HG03432 (cell line): ENCODE measurements around the gene VSIG10.

ENCODE experiments used
- ATAC-seq: cut with Tn5 transposase; IDR thresholded peaks from one replicate; pipeline ENCODE4 v1.9.1; 2021; ENCODE audit warnings: mild to moderate bottlenecking, moderate library complexity; ENCODE audit not compliant: unreplicated experiment

VSIG10 gene

DNA sequence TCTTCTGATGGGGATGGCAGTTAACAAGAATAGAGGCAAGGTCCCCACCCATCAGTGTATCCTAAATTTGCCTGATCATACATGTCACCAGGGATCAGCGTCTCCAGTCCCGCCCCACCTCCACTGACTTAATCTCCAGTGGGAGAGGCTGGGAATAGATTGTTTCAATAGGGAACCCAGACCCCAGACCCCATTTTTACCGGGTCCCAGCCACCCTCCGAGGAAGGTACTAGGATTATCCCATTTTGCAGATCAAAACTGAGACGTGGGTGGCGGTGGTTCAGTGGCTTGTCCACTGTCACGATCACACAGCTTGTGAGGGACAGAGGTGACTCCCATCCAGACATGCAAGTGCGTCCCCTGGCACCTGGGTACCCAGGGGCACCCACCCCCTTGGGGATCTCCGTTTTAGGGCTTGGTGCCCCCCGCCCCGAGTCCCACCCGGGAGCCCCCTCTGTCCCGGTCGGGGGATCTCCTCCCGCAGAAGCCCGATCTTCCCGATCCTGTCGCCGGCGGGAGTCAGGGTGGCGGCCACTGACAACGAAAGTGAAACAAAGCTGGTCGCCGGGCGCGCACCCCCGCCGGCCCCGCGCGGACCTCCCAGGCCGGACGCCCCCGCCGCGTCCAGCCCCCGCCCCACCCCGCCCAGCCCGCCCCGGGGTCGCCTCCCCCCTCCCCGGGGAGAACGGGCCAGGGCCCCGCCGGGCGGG lies 43.4 kb downstream of the VSIG10 start:
- peak; percentile 38 for ATAC-seq

DNA sequence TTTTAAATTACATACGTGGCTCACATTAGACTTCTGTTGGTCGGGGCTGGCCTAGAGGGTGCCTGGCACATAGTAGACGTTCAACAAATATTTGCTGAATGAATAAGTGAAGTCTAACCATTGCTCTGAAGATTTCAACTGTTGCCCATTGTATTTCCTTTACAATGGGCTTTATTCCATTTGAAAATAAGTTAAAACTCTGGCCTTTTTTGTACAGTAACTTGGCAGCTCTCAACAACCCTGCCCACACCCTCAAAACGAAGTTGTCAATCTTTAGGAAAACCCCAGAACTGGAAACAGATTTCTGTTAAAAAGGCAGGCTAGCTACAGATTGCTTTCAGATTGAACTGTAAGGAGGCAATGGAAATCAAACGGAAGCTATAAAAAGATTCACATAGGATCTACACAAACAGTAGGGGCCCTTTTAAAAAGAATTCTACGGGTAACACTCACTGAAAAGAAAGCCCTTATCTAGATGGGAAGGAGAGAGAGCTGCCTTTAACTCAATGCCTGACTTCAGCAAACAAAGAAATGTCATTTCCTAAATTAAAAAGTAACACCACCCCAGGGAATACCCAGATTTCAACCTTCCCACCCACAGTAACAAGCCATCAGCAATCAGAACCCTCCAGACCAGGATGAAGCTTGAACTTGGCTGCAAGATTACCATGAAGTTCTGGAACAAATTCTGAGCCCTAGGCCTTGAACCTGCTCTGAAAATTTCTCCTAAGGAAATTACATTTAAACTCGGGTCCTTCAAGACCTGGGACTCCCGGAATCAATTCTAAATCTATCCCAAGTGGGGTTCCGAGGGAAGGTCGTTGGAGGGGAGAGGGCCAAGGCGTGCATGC lies 44.2 kb downstream of the VSIG10 start:
- ATAC-seq: no peak

DNA sequence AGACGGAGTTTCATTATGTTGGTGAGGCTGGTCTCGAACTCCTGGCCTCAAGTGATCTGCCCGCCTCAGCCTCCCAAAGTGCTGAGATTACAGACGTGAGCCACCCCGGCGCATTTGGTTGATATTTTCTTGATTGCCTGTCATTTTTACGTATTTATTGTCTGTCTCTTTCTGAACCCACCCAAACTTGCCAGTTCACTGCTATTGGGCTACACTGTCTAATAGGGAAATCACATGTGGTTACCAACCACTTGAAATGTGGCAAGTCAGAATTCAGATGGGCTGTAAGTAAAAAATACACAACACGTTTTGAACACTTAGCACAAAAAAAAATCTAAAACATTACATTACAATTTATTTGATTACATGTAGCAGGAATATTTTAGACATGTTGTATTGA lies 44.9 kb downstream of the VSIG10 start:
- ATAC-seq: no peak

DNA sequence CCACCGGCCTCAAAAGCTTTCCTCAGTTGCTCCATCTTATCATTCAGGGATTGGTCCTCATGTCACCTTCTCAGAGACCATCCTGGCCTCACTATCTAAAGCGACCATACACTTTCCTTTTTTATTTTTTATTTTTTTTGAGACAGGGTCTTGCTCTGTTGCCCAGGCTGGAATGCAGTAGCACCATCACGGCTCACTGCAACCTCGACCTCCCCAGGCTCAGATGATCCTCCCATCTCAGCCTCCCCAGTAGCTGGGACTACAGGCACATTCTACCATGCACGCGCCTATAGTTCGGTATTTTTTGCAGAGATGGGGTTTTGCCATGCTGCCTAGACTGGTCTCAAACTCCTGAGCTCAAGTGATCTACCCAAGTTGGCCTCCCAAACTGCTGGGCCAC lies 45.6 kb downstream of the VSIG10 start:
- ATAC-seq: no peak

DNA sequence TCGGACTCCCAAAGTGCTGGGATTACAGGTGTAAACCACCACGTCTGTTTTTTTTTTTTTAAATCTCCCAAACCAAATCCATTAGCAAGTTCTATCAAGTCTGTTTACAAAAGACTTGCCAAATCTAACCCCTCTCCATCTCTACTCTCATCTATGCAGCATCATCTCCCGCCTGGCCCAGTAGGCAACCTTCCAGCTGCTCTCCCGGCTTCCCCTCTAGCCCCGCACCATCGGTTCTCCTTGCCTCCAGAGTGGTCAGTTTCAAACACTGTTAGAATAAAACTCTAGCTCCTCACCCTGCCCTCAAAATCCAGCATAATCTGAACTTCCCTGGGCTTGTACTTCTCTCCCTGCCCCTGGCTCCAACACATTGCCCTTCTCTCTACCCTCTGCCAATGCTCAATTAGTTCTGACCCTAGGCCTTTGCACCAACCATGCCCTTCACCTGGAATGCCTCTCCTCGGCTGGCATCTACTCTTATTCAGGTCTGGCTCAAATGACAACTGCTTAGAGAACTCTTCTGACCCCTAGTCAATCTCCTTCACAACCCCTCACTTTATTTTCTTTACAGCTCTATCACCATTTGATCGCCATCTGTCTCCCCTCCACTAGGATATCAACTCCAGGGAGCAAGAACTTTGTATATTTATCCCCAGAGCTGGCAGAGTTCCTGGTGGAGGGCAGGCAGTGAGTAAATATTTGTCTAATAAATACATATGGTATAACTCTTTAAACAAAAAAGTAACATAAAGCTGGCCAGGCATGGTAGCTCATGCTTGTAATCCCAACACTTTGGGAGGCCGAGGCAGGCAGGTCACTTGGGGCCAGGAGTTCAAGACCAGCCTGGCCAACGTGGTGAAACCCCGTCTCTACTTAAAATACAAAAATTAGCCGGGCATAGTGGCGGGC lies 47.7 kb downstream of the VSIG10 start:
- no peak for ATAC-seq

DNA sequence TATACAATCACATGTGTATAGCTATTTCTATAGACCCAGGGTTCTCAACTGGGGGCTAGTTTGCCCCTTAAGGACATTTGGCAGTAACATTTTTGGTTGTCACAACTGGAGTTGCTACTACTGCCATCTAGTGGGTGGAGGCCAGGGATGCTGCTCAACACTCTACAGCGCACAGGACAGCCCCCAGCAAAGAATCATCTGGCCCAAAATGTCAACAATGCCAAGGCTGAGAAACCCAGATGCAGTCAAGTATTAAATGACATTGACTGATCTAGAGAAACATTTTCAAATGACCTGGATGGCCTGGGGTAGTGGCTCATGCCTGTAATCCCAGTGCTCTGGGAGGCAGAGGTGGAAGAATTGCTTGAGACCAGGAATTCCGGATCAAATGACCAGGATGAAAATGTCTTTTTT lies 48.7 kb downstream of the VSIG10 start:
- peak; percentile 65 for ATAC-seq

DNA sequence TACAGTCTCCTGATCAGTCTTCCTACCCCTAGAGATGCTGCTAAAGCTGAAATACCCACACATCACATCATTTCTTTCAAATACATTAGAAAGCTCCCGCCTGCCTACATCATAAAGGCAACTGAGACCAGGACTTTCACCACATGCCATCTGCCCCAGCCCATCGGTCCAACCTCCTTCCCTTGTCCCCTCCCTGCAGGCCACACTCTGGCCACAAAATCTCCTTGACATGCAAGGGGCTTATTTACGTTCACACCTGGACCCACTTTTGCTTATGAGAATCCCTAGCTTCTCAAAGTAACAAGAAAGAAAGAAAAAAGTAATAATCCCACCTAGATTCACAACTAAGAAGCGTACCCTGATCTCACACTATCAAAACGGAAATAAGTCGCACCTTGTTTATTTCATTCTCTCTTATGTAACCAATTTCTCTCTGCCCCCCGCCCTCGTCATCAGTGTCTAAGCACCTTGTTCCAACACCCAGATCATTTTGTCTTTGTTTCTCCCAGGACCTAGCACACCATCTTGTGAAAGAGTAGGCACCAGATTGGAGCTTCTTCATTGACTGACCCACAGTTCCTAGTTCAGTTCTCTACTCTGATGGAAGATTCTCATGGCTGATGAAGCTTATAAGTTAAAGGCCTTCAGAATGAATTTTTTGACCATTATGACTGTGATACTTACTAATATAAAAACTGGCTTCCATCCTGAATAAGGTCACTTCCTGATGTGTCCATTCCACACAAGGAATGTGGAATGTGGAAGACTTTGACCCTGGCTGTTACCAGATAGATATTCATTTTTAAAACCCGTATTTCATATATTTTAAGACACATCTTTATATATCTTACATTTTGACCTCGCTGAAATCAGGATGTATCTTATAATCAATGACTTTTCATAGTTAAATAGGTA lies 50.5 kb downstream of the VSIG10 start:
- no peak for ATAC-seq

DNA sequence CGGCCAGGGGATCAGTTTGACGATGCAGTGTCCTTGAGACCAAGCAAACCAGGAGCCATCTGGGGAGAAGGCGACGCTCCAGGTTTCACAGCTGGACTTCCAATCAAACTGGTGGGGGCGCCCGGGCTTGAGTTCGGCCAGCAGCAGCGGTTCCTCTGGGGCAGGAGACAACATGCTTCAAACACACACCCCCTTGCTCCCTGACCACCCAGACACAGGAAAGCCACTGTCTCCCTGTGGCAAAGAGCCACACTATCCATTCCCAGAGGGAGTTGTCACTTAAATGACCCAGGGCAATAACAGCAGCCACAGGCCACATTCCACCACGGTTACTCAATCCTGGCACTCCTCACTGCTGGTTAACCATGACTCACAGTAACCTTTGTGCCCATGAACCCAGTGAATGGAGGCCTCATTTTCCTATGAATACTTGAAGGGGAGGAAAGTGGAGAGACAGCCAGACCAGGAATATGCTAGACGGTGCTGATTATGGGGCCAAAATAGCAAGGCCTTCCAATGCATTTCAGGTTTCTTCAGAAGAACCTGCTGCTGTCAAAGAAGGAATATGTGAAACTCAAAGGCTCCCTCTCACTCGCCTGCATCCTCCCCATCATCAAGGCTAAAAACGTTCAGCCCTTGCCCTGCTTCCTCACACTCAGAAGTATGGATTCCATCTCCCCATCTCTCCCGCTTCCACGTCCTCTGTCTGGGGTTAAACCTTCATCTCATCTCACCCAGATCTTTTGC lies 51.3 kb downstream of the VSIG10 start:
- no peak for ATAC-seq

DNA sequence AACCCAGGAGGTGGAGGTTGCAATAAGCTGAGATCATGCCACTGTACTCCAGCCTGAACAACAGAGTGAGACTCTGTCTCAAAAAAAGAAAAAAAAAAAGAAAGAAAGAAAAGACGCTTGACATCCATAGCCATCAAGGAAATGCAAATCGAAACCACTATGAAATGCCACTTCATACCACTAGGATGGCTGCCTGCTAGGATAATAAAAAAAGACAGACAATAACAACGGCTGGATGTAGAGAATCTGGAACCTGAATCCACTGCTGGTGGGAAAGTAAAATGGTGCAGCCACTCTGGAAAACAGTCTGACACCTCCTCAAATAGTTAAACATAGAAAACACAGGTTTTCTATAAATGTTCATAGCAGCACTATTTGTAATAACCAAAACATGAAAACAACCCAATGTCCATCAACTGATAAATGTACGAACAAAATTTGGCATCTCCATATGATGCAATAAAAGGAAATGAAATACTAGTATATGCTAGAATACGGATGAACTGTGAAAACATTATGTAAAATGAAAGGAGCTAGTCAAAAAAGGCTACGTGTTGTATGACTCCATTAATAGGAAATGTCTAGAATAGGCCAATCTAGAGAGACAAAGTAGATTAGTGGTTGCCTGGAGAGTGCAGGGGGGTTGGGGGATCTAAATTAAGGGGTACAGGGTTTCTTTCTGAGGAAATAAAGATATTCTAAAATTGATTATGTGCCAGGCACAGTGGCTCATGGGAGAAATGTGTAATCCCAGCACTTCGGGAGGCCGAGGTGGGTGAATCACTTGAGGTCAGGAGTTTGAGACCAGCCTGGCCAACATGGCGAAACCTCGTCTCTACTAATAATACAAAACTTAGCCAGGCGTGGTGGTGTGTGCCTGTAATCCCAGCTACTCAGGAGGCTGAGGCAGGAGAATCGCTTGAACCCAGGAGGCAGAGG lies 52.6 kb downstream of the VSIG10 start:
- ATAC-seq: no peak

DNA sequence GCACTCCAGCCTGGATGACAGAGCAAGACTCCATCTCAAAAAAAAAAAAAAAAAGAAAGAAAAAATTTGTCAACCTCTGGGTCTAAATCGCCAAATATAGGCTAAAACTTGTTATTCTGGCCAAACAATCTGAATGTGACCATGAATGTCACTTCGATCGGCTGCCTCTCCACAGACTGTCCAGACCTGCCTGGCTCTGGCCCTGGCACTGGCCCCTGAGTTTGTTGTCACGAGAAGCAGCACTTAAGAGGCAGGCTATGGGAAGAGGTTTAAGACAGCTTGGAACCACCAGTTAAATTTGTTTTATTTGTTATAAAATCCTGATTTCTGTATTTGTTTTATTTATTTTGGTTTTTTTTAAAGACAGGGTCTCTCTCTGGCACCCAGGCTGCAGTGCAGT lies 57.4 kb downstream of the VSIG10 start:
- ATAC-seq: no peak

DNA sequence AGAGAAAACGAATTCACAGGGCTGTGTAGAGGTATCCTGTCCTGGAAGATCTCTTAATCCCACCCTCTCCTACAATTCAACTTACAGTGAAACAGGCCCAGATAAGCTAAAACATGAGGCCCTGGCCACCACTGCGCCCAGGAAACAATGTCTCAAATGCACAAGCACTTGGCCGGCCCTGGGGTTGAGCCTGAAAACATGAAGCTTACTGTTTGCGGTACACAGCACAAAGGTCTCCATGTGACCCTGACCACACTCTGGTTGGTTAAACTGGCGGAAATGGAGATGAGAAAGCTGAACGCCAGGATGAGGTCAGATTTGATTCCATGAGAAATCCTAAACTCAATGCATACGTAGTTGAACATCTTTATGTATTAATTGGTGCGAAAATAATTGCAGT lies 59.2 kb downstream of the VSIG10 start:
- ATAC-seq: no peak

DNA sequence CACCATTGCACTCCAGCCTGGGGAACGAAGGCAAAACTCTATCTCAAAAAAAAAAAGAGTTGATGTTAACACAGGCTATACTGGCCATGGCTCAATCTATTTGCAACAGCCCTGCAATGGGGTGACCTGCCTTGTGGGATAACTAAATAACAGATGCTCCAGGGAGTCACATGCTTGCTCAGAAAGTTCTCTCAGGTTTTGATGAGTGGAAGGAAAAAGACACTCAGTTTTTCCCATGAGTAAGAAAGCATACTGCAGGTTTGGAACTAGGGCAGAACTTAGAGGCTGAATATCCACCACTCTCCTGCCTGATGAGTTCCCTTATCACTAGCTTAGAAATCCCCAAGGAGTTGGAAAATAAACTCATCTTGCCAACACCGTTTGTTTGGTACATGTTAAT lies 59.7 kb downstream of the VSIG10 start:
- no peak for ATAC-seq

DNA sequence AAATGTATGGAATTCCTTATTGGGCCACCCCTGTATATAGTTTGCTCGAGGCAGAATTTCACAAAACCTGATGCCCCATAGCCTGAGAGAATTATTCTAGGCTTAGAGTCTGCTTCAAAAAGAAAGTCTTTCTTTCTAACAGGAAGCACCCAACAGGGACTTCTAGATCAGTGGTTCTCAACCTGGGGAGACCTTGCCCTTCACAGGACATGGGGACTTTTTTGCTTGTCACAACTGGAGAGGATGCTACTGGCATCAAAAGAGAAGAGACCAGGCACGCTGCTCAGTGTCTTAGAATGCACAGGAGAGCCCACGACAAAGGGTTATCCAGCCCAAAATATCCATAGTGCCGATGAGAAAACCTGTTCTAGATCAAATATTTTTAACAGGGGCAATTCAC lies 61.7 kb downstream of the VSIG10 start:
- ATAC-seq: no peak

DNA sequence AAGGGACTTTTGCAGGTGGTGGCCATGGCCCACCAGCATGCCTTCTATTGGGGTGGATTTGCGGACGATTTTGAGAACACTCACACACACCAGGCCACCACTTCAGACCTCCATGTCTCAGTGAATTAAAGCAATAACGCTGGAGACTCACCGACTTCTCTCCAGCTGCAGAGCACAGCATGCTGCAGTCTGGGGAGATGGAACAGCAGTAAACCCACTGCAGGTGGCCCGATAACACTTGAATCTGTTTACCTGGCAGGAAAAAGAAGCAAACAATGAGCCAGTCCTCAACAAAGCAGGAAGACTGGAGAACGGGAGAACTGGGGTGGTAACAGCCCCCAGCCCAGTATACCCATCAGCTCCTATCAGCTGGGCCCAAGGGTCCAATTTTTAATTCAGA lies 65.7 kb downstream of the VSIG10 start:
- no peak for ATAC-seq

DNA sequence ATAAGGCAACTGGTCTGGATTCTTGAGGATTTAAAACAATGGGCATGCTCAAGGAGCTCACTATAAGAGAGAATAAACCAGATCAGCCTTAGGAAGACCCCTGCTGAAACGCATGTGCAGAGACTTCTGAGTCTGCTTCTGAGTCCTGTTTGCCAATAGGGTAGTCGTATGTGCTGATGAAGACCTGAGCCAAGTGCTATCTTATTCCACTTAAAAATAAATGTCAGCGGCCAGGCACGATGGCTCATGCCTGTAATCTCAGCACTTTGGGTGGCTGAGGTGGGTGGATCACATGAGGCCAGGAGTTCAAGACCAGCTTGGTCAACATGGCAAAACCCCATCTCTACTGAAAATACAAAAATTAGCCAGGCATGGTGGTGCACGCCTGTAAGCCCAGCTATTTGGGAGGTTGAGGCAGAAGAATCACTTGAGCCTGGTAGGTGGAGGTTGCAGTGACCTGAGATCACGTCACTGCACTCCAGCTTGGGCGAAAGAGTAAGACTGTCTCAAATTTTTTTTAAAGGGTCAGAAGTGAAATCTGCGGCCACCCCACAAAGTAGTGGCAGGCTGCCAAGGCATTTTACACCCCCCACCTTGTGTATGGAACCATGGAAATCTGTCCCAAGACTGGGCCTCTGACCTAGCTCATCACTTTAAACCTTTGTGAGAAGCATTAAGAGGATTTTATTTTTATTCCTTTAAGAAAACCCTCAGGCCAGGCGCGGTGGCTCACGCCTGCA lies 67.0 kb downstream of the VSIG10 start:
- no peak for ATAC-seq

DNA sequence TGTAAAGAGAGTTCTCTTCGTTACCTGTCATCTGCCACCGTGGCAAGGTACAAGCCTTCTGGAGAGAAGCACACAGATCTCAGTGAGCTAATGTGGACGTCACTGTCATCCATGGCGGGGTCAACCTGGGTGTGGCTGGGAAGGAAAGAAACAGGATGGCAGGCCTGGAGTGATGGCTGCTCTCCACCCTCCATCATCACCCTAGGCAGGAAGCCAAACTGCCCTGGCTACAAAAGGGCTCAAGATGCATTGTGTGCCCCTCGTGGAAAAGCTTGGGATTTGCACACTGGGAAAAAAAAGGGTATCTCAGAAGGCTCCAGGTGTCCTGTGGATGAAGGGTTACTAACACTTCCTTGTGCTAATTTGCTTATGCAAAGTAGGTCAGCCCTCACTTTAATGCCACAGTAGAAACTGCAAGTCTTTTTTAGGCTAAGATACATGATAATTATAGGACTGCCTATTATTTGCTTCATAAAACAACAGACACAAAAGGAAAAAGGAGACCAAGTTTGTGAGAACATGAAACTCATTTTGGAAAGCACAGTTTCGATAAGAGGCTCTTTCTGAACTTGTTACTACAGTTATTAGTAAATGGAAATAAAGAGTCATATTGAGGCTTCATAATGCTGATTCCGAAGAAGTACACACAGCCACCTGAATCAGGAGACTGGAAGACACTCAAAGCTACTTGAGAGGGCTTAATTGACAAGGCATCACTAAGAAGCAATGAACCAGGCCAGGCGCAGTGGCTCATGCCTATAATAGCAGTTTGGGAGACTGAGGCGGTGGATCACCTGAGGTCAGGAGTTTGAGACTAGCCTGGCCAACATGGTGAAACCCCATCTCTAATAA lies 68.4 kb downstream of the VSIG10 start:
- peak; percentile 88 for ATAC-seq
